ENCODE measurements around the gene MFNG. TPM values are rescaled to one million over a fixed set of nuclear protein-coding genes. Genes with fewer than 3 reads are reported as not detected.

MFNG gene
- total and polyA plus RNA-seq, 8 donors: 1.5 to 10.5 (median 4.4) TPM

DNA sequence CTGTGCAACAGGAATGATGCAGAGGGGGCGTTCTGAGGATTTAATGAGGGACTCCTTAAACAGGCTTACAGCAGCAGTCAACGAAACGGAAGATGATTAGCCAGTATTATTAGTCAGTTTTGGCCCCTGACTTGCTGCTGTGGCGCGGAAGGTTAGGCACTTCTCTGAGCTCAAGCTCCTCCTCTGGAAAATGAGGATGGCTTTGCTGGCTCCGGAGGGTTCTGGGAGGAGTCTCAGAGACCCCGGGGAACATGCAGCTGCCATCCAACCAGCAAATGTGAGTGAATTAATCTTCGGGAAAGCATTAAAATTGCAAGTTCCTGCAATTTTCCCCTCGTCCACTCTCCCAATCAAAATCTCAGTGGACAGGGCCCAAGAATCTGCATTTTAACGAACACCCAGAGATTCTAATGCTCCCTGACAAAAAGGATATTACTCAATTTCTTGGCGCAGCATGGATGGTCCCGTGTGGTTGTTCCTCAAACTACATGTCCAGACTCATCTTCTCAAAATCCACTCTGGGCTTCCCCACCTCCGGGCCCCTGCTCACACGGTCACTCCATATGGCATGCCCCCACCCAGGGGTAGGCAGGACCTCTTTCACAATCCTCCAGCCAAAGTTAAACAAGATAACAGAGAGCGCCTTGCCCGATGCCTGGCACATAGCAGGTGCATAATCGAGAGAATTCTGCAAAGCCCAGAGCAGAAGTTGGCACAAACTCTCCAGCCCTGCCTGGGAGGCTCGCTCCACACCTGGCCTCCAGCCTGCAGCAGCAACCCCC is 65.3 kb downstream of the MFNG start:
- ATAC-seq: peak in 2 of 4 donors; percentile 11 to 34

DNA sequence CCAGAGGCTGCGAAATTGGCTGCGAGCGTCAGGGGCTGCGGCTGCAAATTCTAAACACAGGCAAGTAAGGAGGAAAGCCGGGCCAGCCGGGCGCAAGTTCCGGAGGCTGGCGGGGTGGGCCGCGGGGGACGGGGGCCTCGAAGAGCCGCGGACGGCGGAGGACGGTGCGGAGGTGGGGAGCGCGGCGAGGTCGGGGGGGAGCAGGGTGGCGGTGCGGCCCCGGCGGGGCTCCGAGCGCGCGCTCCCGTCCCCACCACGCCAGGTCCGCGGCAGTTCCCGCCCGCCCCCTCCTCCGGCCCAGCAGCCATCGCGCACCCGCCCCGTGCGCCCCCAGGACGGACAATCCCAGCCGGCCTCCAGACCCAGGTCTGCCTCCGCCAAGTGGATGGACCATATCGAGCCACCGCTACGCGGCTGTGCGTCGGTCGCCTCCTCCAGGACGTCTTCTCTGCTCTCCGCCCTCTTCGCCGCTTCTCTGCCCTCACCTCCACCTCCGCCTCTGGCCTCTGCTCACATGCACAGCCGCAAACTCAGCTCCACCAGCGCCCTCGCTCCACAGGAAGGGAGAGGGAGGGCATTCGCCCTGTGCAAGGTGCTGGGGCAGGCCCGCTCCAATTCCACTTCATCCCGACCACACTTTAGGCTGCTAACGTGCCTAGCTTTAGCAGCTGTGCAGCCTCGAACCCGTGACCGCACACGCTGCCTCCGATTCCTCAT is 66.1 kb downstream of the MFNG start:
- H3K4me1 ChIP-seq: no peaks in the 10 kb centered on the region
- WGBS, 2 donors: 2 to 5% methylated on average over 29 to 70 of the region's 70 CpGs
- H3K27ac ChIP-seq: no peak overlapping the region
- no peaks in the 10 kb centered on the region for H3K9me3 ChIP-seq
- no peaks in the 10 kb centered on the region for H3K36me3 ChIP-seq
- intact Hi-C loops (cut with DNase I): no loop called here
- peak in 3 of 4 donors; percentile 23 to 42 (median 29) for ATAC-seq
- TF ChIP-seq, protein P1, sequence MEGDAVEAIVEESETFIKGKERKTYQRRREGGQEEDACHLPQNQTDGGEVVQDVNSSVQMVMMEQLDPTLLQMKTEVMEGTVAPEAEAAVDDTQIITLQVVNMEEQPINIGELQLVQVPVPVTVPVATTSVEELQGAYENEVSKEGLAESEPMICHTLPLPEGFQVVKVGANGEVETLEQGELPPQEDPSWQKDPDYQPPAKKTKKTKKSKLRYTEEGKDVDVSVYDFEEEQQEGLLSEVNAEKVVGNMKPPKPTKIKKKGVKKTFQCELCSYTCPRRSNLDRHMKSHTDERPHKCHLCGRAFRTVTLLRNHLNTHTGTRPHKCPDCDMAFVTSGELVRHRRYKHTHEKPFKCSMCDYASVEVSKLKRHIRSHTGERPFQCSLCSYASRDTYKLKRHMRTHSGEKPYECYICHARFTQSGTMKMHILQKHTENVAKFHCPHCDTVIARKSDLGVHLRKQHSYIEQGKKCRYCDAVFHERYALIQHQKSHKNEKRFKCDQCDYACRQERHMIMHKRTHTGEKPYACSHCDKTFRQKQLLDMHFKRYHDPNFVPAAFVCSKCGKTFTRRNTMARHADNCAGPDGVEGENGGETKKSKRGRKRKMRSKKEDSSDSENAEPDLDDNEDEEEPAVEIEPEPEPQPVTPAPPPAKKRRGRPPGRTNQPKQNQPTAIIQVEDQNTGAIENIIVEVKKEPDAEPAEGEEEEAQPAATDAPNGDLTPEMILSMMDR (IDR thresholded peaks at IDR 0.05): no peak
- peak overlapping the region in 1 of 4 donors; percentile 18 for H3K4me3 ChIP-seq
- H3K27me3 ChIP-seq: peaks cover 0 to 13% (median 0%) of the 10 kb centered on the region in 4 donors
- DNase-seq: peak in 1 of 6 donors; percentile 51
- no peak for FAIRE-seq

More for the DNA sequence above, 65.3 kb downstream of the MFNG start:
- H3K27me3 ChIP-seq: peaks cover 0 to 13% (median 0%) of the 10 kb centered on the region in 4 donors
- intact Hi-C loops (cut with DNase I): no loop called here
- 32 to 44% methylated on average over 18 of the region's 18 CpGs for WGBS, 2 donors
- no peak overlapping the region for H3K27ac ChIP-seq
- H3K4me1 ChIP-seq: no peaks in the 10 kb centered on the region
- no peak for DNase-seq
- no peaks in the 10 kb centered on the region for H3K36me3 ChIP-seq
- FAIRE-seq: no peak
- peak overlapping the region in 1 of 4 donors; percentile 18 for H3K4me3 ChIP-seq
- TF ChIP-seq, protein P1 (IDR thresholded peaks at IDR 0.05): no peak
- H3K9me3 ChIP-seq: no peaks in the 10 kb centered on the region

DNA sequence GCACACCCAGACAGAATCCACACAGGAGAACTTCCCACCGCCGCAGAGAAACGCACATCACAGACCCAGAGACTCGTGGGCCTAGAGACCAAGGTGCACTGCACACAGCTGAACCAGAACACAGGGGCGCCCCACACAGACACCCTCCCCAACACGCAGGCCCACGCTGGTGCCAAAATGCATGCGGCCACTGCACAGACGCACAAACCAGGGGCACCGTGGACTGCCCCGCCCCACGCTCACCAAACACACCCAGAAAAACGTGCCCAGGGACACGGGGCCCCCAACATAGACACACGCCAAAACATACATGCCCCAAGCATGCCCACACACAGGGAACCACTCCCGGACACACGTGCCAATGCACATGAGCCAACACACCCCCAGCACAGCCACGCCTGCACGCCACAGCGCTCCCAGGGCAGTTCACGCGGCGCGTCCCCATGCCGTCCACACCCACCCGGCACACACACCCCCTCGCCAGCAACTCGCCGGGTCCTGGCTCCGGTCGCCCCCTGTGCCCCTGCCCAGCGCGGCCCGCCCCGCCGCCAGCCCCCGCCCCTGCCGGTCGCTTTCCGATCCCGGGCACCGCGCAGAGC is 66.7 kb downstream of the MFNG start:
- peaks cover 0 to 13% (median 0%) of the 10 kb centered on the region in 4 donors for H3K27me3 ChIP-seq
- TF ChIP-seq, protein P1 (IDR thresholded peaks at IDR 0.05): no peak
- no peak overlapping the region for H3K27ac ChIP-seq
- intact Hi-C loops (cut with DNase I): no loop called here
- ATAC-seq (peak in 1 of 4 donors; percentile 29), DNase-seq (peak in 1 of 6 donors; percentile 63), FAIRE-seq (no peak)
- H3K9me3 ChIP-seq: no peaks in the 10 kb centered on the region
- H3K36me3 ChIP-seq: no peaks in the 10 kb centered on the region
- no peaks in the 10 kb centered on the region for H3K4me1 ChIP-seq
- 18 to 35% methylated on average over 35 to 43 of the region's 43 CpGs for WGBS, 2 donors
- H3K4me3 ChIP-seq: peak overlapping the region in 1 of 4 donors; percentile 18

Other genes starting within 250 kb of the MFNG start
- gene RAC2, start 242.1 kb downstream of the MFNG start, total RNA-seq: 10 to 100 TPM in 1 of 6 donors, 1 to 10 TPM in 4, under 1 TPM in 1; 0.91 to 12.8 (median 3.2) TPM
- 1 to 10 TPM; 2.2 to 3.7 TPM for gene RAC2, start 242.1 kb downstream of the MFNG start, polyA plus RNA-seq
- 10 to 100 TPM in 2 of 6 donors, 1 to 10 TPM in 3, under 1 TPM in 1; 0.79 to 12.0 (median 3.4) TPM for gene CYTH4, start 203.9 kb downstream of the MFNG start, total RNA-seq
- 1 to 10 TPM; 2.0 to 3.5 TPM for gene CYTH4, start 203.9 kb downstream of the MFNG start, polyA plus RNA-seq
- 1 to 10 TPM in 3 of 6 donors, under 1 TPM in 3; 0.19 to 1.8 (median 1.1) TPM for gene ELFN2, start 58.9 kb downstream of the MFNG start, total RNA-seq
- 1 to 10 TPM in 1 of 2 donors, under 1 TPM in 1; 0.23 to 2.1 TPM for gene ELFN2, start 58.9 kb downstream of the MFNG start, polyA plus RNA-seq
- gene CARD10, start 33.0 kb upstream of the MFNG start, total RNA-seq: 10 to 100 TPM in 4 of 6 donors, 1 to 10 TPM in 2; 9.9 to 20.6 (median 11.5) TPM
- gene CARD10, start 33.0 kb upstream of the MFNG start, polyA plus RNA-seq: 10 to 100 TPM; 29.9 to 30.2 TPM
- 100 to 1,000 TPM in 2 of 6 donors, 10 to 100 TPM in 4; 68.8 to 139 (median 96.1) TPM for gene CDC42EP1, start 74.1 kb upstream of the MFNG start, total RNA-seq
- gene CDC42EP1, start 74.1 kb upstream of the MFNG start, polyA plus RNA-seq: 10 to 100 TPM; 78.2 to 79.0 TPM
- 10 to 100 TPM; 16.0 to 99.5 (median 40.9) TPM for gene LGALS2, start 93.7 kb upstream of the MFNG start, total RNA-seq
- 10 to 100 TPM; 26.2 to 61.7 TPM for gene LGALS2, start 93.7 kb upstream of the MFNG start, polyA plus RNA-seq
- 10 to 100 TPM; 17.9 to 36.4 (median 21.5) TPM for gene GGA1, start 122.5 kb upstream of the MFNG start, total RNA-seq
- gene GGA1, start 122.5 kb upstream of the MFNG start, polyA plus RNA-seq: 10 to 100 TPM; 81.5 to 84.9 TPM
- 1 to 10 TPM; 2.0 to 9.3 (median 3.9) TPM for gene SH3BP1, start 153.3 kb upstream of the MFNG start, total RNA-seq
- gene SH3BP1, start 153.3 kb upstream of the MFNG start, polyA plus RNA-seq: 1 to 10 TPM; 2.7 to 5.9 TPM
- 1 to 10 TPM; 3.6 to 6.8 (median 5.4) TPM for gene PDXP, start 172.3 kb upstream of the MFNG start, total RNA-seq
- 10 to 100 TPM in 1 of 2 donors, 1 to 10 TPM in 1; 4.6 to 16.3 TPM for gene PDXP, start 172.3 kb upstream of the MFNG start, polyA plus RNA-seq
- 100 to 1,000 TPM in 2 of 6 donors, 10 to 100 TPM in 4; 15.9 to 191 (median 40.9) TPM for gene LGALS1, start 189.3 kb upstream of the MFNG start, total RNA-seq
- 100 to 1,000 TPM; 172 to 249 TPM for gene LGALS1, start 189.3 kb upstream of the MFNG start, polyA plus RNA-seq
- gene NOL12, start 200.0 kb upstream of the MFNG start, total RNA-seq: 10 to 100 TPM in 2 of 6 donors, 1 to 10 TPM in 4; 6.0 to 12.3 (median 8.5) TPM
- 10 to 100 TPM; 19.0 to 25.6 TPM for gene NOL12, start 200.0 kb upstream of the MFNG start, polyA plus RNA-seq
- gene TRIOBP, start 210.7 kb upstream of the MFNG start, total RNA-seq: 10 to 100 TPM; 17.4 to 36.6 (median 26.0) TPM
- gene TRIOBP, start 210.7 kb upstream of the MFNG start, polyA plus RNA-seq: 10 to 100 TPM; 23.4 to 24.2 TPM

All from pancreas (tissue), 10 donors.